NB4 (cell line): ENCODE data around the gene PLS3.

ENCODE experiments used
- MYC ChIP-seq: IDR thresholded peaks from 2 replicates; pipeline ENCODE4 v1.6.1; 2011; ENCODE audit warnings: low read depth, low read length
- POLR2A ChIP-seq: IDR thresholded peaks from 2 replicates; pipeline ENCODE4 v1.6.1; 2011; ENCODE audit warnings: mild to moderate bottlenecking; ENCODE audit not compliant: insufficient read length; ENCODE audit errors: extremely low read depth
- TF ChIP-seq, protein P1 (sequence below): IDR thresholded peaks from one replicate; pipeline ENCODE4 v1.5.1; 2012; ENCODE audit warnings: low read depth, low read length
- TF ChIP-seq, protein P2 (sequence below): IDR thresholded peaks from 2 replicates; pipeline ENCODE4 v1.6.1; 2011; ENCODE audit warnings: low read depth, low read length

DNA sequence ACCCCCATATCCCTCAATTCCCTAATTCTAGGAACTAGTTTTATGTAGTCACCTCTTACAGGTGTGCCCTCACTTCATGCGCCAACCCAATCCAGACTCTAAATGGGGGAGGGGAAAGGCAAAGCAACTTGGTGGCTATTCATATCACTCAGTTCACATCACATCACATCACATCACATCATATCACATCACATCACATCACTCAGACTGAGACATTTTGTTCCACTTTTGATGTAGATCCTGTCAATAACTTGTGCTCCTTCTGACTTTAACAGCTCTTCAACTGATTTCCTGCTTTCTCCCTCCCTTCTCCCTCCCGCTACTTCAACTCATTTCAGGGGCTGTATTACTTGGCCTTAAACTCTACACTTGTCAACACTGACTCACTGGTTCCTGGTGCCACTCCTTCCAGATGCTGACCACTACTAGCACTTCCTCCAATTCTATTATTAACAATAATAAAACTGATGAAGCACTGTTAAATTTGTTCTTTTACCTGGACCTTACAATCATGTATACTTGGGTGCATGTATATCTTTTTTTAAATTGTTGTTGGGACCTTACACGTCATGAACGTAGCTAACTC lies 29.1 kb upstream of the PLS3 start:
- TF ChIP-seq, protein P1, sequence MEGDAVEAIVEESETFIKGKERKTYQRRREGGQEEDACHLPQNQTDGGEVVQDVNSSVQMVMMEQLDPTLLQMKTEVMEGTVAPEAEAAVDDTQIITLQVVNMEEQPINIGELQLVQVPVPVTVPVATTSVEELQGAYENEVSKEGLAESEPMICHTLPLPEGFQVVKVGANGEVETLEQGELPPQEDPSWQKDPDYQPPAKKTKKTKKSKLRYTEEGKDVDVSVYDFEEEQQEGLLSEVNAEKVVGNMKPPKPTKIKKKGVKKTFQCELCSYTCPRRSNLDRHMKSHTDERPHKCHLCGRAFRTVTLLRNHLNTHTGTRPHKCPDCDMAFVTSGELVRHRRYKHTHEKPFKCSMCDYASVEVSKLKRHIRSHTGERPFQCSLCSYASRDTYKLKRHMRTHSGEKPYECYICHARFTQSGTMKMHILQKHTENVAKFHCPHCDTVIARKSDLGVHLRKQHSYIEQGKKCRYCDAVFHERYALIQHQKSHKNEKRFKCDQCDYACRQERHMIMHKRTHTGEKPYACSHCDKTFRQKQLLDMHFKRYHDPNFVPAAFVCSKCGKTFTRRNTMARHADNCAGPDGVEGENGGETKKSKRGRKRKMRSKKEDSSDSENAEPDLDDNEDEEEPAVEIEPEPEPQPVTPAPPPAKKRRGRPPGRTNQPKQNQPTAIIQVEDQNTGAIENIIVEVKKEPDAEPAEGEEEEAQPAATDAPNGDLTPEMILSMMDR: no peak
- TF ChIP-seq, protein P2, sequence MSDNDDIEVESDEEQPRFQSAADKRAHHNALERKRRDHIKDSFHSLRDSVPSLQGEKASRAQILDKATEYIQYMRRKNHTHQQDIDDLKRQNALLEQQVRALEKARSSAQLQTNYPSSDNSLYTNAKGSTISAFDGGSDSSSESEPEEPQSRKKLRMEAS: no peak
- no peak for TF ChIP-seq POLR2A
- TF ChIP-seq MYC: no peak
